Stimulated activated CD4-positive, alpha-beta T cell treated with anti-CD3 and anti-CD28 coated beads, Interleukin-2, amount 100 ng/mL, for 24 hours (primary cell): ENCODE results near the gene MYO1E.
A peak's percentile ranks its signal among the peaks of the same experiment; 100 is the strongest.

ENCODE experiments used
- DNase-seq, 2 donors: peaks; one replicate each; pipeline ENCODE4 v3.0.0-alpha.2; 2020

The MYO1E gene

DNA sequence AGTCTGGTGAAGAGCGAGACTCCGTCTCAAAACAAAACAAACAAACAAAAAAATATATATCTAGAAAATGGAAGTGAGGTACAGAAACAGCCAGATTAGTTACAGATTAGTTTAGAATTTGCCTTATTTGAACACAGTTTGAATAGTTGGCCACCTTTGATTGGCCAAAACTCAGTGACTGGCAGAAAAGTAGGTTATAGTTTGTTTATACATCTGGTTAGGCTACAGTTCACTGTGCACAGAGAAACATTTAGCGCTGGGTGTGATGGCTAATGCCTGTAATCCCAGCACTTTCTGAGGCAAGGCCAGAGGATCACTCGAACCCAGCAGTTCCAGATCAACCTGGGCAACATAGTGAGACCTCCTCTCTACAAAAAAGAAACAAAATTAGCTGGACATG, 114.4 kb downstream of the MYO1E start:
- DNase-seq: no peak

DNA sequence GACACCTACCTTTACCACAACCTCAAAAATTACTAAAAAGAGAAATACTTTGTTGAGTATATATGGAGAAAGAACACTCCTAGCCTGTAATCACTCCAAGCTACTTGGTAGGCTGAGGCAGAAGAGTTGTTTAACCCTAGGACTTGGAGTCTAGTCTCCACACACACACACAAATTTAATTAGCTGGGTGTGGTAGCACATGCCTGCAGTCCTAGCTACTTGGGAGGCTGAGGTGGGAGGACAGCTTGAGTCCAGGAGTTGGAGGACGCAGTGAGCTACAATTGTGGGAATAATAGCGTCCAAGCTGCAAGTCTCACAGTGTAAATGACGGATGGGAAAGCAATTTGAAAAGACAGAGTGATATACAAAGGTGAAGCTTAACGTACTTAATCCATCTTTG, 115.5 kb downstream of the MYO1E start:
- no peak for DNase-seq

- no peak for DNase-seq
These were observed 116.2 kb downstream of the MYO1E start for GRCh38 chr15:59256482-59256881.

- peak in 1 of 2 donors; percentile 12 for DNase-seq
These were observed 116.9 kb downstream of the MYO1E start for GRCh38 chr15:59255680-59256336.

- no peak for DNase-seq
These were observed 120.5 kb downstream of the MYO1E start for GRCh38 chr15:59252137-59252536.

GRCh38 chr15:59251001-59251845, 121.4 kb downstream of the MYO1E start:
- DNase-seq: no peak

GRCh38 chr15:59250249-59250648, 122.4 kb downstream of the MYO1E start:
- no peak for DNase-seq

GRCh38 chr15:59249816-59250215, 122.9 kb downstream of the MYO1E start:
- no peak for DNase-seq

- DNase-seq: peak; percentile 46 to 51
These were observed 125.3 kb downstream of the MYO1E start for GRCh38 chr15:59247364-59247763.

- no peak for DNase-seq
These were observed 127.1 kb downstream of the MYO1E start for GRCh38 chr15:59245559-59245958.

DNA sequence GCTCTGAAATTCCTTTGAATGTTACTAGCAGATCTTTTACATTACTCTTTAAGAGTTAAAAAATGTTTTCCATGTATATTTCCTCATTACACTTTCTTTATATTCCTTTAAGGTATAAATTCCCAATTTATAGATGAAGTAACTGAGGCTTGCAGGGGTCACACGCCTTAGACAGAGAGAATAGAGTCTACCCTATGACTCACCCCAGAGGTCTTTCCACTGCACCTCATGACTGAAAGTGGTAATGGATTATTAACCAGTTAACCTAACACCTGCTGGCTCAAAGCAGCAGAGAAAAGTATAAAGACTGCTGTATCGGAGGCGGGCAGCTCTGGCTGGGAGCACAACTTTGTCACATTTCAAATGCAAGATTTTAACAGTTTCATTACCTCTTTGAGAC, 128.3 kb downstream of the MYO1E start:
- DNase-seq: no peak

DNA sequence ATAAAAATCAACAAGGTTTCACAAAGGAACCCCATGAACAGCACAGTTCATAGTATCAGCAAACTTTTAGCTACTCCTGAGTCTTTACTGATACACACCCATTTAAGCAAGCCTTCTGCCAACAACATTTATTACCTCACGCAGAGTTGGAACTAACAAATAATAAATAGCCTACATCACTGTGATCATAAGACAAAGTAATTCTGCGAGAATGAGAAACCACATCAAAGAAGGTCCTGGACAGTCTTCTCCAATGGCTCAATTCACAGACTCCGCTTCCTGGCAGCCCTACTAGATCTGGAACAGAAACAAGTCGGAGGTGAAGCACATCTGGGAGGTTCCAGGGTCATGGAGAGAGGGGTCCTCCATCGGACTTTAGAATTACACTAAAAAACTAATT, 129.0 kb downstream of the MYO1E start:
- DNase-seq: no peak

DNA sequence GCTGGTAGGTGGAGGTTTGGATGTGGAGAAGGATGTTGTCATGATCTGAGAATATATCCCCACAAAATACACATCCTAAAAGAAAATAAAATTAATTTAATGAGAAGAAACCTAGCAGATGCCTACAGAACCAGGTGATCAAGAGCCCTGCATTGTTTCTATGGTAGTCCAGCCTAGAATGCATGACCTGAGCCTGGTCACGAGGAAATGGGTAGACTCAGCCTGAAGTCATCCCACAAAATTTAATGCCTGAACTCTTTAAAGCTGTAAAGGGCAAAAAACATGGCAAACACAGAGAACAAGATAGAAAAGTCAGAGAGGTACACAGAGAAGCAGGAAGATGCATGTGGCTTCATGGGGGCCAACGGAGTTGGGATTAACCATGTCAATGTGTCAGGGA, 130.0 kb downstream of the MYO1E start:
- no peak for DNase-seq

DNA sequence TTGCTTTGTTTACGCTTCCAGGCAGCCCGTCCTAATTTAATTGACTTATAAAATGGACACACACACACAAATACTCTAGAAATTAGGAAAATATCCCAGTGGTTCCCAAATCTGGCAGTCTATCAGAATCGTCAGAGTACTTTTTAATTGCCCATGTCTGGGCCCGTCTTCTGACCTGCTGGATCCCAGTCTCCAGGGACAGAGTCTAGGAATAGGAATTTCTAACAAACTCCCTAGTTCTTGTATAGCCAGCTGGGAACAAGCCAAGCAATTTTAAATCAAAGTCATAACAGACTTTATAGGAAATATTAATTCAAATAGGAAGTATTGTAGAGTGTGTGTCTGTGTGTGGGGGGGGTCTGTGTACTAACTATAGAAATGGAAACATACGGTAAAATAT, 132.6 kb downstream of the MYO1E start:
- no peak for DNase-seq

GRCh38 chr15:59237924-59238331, 134.7 kb downstream of the MYO1E start:
- DNase-seq: no peak

DNA sequence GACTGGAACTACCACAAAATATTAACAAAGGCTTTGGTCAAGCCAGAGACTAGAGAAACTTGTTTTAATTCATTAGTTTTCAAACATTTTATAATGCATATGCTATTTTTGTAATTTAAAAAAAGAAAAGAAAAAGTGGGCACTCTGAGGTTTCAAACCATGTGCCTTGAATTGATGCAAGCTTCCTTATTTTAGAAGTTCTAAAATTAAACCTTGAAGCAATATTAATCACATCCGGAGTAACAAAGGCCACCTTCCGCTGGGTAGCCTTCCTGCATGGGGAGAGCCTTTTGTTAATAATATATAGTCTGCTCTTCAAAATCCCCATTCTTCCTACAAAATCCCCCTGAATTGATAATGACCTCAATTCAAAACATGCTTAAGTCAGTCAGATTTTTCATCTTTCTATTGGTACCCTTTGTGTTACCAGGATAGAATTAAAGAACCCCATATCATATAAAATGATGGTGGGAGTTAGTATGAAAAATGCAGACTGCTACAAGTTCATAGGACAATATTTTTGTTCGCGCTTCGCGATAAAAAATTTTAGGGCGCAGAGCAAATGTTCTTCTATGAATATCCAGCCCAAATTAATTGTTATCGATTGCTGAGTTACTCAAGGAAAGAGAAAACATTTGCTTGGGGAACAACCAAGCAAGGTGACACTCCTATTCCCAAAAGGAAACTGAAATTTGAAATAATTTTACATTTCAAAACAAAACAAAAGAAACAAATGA, 135.4 kb downstream of the MYO1E start:
- DNase-seq: no peak

GRCh38 chr15:59236394-59236793, 136.3 kb downstream of the MYO1E start:
- DNase-seq: no peak

GRCh38 chr15:59232476-59232875, 140.2 kb downstream of the MYO1E start:
- no peak for DNase-seq

DNA sequence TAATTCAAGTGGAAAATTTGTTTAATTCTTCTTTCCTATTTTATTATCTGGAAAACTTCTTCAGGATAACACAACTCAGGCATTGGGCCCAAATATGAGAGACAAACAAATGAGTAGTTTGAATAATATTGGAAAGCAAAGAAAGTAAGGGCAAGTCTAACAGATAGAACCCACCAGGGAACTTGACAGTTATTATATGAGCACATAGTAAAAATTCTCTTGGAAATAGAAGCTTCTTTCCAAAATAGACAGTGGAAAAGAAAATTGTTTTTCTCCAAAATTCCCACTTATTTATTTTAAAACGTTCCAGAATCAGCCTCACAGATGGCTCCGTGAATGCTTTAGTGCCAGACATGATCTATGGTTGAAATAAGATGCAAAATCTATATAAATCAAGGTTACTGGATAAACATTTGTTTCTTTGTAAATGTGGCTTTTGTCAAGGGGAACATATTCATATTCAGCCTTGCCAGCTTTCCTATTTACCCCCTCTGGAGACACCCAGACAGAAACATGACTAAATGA, 142.1 kb downstream of the MYO1E start:
- no peak for DNase-seq

- no peak for DNase-seq
These were observed 143.2 kb downstream of the MYO1E start for GRCh38 chr15:59229453-59229852.

- DNase-seq: no peak
These were observed 143.7 kb downstream of the MYO1E start for GRCh38 chr15:59229015-59229414.

DNA sequence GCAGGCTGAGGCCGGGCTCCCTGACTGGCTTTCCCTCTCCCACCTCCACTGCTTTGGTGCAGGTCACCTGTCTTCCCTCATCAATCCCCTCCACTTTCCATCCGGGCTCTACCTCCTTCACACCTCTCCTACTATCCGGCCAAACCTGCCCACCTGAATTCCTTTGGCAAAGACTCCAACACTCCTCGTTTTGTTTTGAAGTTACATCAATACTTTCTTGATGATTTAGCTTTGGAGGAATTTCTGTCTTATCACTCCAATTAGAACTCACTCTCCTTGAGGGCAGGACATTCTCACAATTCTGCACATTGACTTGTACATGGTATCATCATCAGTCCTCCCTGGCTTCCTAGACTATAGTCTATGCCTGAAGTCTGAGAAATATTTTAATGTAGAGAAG, 145.7 kb downstream of the MYO1E start:
- DNase-seq: no peak

GRCh38 chr15:59224474-59224873, 148.2 kb downstream of the MYO1E start:
- no peak for DNase-seq

DNA sequence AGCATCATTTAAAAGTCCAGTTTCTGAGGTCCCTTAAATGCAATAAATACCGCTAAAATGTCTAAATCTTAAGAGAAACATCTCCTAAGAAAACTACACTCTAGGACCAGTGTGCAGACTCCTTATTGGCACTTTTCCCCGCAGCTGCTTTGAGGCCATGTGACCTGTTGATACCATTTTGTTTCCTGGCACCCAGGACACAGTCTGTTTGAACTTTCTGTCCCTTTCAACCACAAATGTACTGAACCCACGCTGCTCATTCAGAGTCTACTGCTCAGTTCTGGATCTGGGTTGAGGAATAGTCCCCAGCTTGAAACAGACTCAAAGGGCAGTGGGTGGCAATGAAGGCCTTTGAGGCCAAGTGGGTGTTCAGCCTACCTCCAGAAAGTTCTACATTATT, 148.9 kb downstream of the MYO1E start:
- no peak for DNase-seq
